Brain microvascular endothelial cell (primary cell): ENCODE results near the gene SNED1.

Experiments used
- DNase-seq: peaks from one replicate; pipeline ENCODE4 v3.0.0-alpha.2; 2020
- H3K27ac ChIP-seq: fragments of 250-450 bp; sonication (Bioruptor Pico); 2 replicates; pipeline ENCODE4 v1.5.1; 2020; ENCODE audit warnings: mild to moderate bottlenecking, moderate library complexity
- H3K27me3 ChIP-seq: fragments of 250-450 bp; sonication (Bioruptor Pico); replicated peaks from 2 replicates; pipeline ENCODE4 v1.5.1; 2020; ENCODE audit warnings: mild to moderate bottlenecking
- H3K36me3 ChIP-seq: fragments of 250-450 bp; sonication (Bioruptor Pico); replicated peaks from 2 replicates; pipeline ENCODE4 v1.5.1; 2020; ENCODE audit warnings: mild to moderate bottlenecking
- H3K4me3 ChIP-seq: 2 replicates; pipeline ENCODE4 v1.5.1; 2011; ENCODE audit warnings: low read depth, mild to moderate bottlenecking, control low read depth, low read length, moderate library complexity
- in situ Hi-C: cut with HindIII; loops from 2 replicates; pipeline ENCODE4 v1.10.0; 2017; ENCODE audit warnings: low sequenced_read_pairs, low pct_ligation_motif_present
- TF ChIP-seq, protein P1 (sequence below): IDR thresholded peaks from 2 replicates; pipeline ENCODE4 v1.5.1; 2011; ENCODE audit warnings: low read depth, mild to moderate bottlenecking, moderate library complexity, low read length, control low read depth, inconsistent platforms; ENCODE audit errors: missing control alignments

The SNED1 gene

DNA sequence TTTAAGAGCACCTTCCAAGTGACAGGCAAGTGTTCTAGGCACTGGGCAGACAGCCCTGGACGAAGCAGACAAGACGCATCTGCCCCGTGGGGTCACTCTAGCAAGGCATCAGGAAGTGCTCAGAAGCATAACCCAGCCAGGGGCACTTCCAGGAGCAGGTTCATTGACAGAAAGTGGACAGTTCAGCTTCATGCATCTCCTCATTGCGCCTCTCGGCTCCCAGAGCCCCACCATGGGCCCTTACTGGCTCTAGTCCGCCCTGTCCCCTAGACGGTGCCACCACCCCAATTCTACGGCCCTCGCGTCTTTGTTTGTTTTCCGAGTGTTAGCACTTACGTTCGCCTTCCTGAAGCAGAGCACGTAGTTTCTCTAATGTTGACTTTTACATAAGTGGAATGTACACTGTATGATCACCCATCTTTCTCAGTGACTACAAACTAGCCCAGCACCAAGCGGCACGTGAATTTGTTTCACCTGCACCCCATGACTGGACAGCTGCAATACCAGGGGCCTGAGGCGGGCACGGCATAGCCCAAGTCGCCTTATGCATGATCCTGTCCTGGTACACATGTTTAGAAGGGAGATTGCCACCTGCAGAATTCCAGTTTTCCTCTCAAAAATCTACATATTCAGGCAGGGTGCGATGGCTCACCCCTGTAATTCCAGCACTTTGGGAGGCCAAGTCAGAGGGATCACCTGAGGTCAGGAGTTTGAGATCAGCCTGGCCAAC, 33.2 kb downstream of the SNED1 start:
- DNase-seq: no peak
- in situ Hi-C loops: no loop called here
- peaks cover 9% of the 10 kb centered on the region for H3K27me3 ChIP-seq

DNA sequence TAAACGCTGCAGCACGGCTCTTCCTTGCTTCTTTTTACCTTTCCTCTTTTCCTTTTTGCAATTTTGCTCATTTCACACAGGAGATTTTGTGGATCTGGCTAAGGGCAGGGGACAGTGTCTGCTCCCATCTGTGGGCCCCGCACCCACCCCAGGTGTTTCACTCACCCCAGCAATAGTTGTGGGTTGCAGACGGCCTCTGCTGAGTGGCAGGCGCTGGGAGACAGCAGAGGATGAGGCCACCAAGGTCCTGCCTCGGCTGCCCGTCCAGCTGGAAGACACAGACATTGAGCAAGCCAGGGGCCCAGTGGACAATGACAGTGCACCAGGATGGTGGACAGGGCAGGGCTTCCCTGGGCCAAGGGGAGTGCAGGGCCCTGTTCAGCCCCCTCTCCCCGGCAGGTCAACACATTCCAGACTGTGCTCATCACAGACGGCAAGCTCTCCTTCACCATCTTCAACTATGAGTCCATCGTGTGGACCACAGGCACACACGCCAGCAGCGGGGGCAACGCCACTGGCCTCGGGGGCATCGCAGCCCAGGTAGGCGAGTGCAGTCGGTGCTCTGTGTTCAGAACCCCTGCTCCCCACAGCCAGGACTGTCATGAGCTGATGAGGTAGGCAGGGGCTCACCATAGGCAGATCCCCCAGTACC, 35.0 kb downstream of the SNED1 start:
- no peak for DNase-seq
- H3K27me3 ChIP-seq: peaks cover 12% of the 10 kb centered on the region
- H3K27ac ChIP-seq: no peak overlapping the region
- H3K4me3 ChIP-seq: no peak overlapping the region
- in situ Hi-C loops: no loop called here
- TF ChIP-seq, protein P1, sequence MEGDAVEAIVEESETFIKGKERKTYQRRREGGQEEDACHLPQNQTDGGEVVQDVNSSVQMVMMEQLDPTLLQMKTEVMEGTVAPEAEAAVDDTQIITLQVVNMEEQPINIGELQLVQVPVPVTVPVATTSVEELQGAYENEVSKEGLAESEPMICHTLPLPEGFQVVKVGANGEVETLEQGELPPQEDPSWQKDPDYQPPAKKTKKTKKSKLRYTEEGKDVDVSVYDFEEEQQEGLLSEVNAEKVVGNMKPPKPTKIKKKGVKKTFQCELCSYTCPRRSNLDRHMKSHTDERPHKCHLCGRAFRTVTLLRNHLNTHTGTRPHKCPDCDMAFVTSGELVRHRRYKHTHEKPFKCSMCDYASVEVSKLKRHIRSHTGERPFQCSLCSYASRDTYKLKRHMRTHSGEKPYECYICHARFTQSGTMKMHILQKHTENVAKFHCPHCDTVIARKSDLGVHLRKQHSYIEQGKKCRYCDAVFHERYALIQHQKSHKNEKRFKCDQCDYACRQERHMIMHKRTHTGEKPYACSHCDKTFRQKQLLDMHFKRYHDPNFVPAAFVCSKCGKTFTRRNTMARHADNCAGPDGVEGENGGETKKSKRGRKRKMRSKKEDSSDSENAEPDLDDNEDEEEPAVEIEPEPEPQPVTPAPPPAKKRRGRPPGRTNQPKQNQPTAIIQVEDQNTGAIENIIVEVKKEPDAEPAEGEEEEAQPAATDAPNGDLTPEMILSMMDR: no peak
- no peaks in the 10 kb centered on the region for H3K36me3 ChIP-seq

More for the DNA sequence above, 33.2 kb downstream of the SNED1 start:
- no peak overlapping the region for H3K27ac ChIP-seq
- TF ChIP-seq, protein P1: no peak
- H3K36me3 ChIP-seq: no peaks in the 10 kb centered on the region
- H3K4me3 ChIP-seq: no peak overlapping the region

DNA sequence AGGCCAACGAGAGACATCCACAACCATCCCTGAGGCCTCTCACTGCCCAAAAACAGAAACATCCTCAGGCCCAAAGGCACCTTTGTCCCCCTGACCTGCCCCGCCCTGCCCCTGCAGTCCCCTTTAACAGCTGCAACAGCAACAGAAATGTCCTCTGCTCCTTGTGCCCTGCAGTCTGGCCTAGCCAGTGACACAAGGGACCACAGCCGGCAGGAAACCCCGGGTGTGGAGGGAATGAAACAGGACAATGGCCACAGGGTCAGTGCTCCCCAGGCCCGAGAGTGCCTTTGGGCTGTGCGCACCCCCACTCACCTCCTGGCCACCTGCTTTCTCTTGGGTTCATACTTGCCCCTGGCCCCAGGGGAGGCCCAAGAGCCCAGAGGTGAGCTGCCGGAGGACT, 35.6 kb downstream of the SNED1 start:
- DNase-seq: no peak
- Histone ChIP-seq H3K36me3 (no peaks in the 10 kb centered on the region), H3K4me3 (no peak overlapping the region), H3K27me3 (peaks cover 12% of the 10 kb centered on the region), H3K27ac (no peak overlapping the region)
- TF ChIP-seq, protein P1: no peak
- in situ Hi-C loops: no loop called here

DNA sequence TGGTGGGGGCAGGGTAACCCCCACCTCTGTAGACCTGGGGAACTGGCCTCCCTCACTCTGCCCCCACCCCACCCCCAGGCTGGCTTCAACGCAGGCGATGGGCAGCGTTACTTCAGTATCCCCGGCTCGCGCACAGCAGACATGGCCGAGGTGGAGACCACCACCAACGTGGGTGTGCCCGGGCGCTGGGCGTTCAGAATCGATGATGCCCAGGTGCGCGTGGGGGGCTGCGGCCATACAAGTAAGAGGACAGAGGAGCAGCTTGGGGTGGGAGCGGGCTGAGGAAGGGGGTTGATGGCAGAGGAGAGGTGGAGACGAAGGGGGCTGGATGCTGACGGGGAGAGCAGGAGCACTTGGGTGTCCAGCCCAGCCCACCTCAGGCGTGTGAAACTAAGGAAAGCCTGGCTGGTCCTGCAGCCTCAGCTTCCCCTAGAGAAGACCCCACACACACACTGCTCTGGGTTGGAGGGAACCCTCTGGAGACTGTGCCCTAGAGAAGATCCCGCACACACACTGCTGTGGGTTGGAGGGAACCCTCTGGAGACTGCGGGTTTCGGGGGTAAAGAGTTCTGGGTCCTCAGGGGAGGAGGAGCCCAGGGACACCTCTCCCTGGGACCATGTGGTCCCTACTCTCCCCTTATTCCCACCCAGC, 36.2 kb downstream of the SNED1 start:
- Histone ChIP-seq H3K27ac (no peak overlapping the region), H3K27me3 (peaks cover 12% of the 10 kb centered on the region), H3K36me3 (no peaks in the 10 kb centered on the region), H3K4me3 (no peak overlapping the region)
- in situ Hi-C loops: no loop called here
- TF ChIP-seq, protein P1: no peak
- no peak for DNase-seq

DNA sequence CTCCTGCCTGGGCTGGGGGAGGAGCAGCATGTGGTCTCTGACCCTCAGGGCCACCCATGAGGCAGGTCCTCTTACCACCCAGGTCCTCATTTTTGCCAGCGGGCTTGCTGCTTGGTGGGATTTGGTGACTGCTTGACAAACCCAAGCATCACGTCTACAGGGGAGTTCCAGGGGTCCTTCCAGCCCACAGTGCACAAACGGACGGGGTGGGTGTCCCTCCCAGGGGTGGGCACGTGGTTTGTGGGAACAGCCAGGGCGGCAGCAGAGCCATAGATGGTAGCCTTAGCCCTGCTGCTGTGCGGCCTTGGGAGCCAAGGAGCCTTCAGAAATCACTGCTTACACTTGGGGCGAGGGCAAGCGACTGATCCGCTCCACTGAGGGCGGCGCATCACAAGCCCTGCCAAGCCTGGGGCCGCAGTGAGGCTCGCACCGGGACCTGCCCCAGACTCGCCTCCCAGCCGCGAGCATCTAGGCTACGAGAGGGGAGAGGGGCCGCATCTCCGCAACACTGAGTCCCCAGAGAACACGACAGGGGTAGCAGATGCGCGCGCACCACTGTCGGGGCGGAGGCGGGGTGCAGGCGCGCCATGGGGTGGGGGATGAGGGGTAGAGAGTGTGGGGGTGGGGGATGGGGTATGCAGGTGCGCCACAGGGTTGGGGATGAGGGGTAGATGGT, 36.9 kb downstream of the SNED1 start:
- in situ Hi-C loops: no loop called here
- Histone ChIP-seq H3K4me3 (no peak overlapping the region), H3K27me3 (peaks cover 12% of the 10 kb centered on the region), H3K36me3 (no peaks in the 10 kb centered on the region), H3K27ac (no peak overlapping the region)
- no peak for DNase-seq
- TF ChIP-seq, protein P1: no peak
